KOPT-K1 (cell line): ENCODE data around the gene KCTD8.
"Not testable (repeated sequence)": the region's sequence is repeated elsewhere in the genome, so short reads cannot be mapped to it uniquely, and the experiment has no call there.

Experiments used
- H3K27ac ChIP-seq: fragments of 200-600 bp; sonication (generic); 2 replicates; pipeline ENCODE4 v1.5.1; 2016; ENCODE audit warnings: antibody characterized with exemption, mild to moderate bottlenecking, low read depth, low read length; ENCODE audit not compliant: poor library complexity, severe bottlenecking
- H3K36me3 ChIP-seq: fragments of 200-600 bp; sonication (generic); 2 replicates; pipeline ENCODE4 v1.5.1; 2017; ENCODE audit warnings: antibody characterized with exemption, mild to moderate bottlenecking, low read length, moderate library complexity; ENCODE audit not compliant: insufficient read depth
- H3K9me3 ChIP-seq: fragments of 200-600 bp; sonication (generic); 2 replicates; pipeline ENCODE4 v1.5.1; 2017; ENCODE audit warnings: antibody characterized with exemption, low read length, mild to moderate bottlenecking; ENCODE audit not compliant: insufficient read depth, poor library complexity, severe bottlenecking

The KCTD8 gene

DNA sequence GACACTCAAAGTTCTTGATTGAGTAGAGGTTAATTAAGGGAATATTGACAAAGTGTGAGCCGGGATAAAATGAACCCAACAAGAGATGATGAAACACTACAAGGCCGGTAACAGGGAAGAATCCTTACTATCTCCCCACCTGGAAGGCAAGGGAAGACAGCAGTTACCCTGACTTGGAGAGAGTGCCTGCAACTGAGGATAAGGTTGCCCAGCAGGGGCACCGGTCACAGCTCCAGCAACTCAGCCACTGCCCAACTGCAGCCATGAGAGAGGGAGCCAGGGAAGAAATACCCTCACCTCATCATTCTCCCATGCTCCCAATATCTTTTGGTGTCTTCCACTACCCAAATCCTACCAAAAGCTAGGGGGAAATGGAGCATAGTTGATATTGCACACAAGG lies 212.7 kb downstream of the KCTD8 start:
- H3K9me3 ChIP-seq: no peaks in the 10 kb centered on the region
- no peaks in the 10 kb centered on the region for H3K36me3 ChIP-seq
- H3K27ac ChIP-seq: no peak overlapping the region

DNA sequence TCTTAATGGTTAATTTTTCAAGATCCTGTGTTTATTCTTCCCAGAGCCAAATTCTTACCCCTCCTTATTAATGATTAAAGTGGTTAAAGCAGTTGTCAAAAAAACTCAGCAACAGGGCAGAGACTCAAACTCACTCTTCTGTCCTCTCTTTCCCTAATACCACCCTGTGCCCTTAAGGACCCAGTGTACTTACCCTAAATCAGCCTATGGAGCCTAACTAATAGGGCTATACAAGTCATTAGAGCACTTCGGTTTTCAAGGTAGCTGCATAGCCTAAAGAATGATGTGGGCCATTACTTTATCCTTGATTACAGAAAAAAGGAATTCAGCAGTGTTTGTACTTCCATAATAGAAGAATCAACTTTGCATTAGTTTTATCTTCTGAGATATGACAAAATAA lies 216.3 kb downstream of the KCTD8 start:
- Histone ChIP-seq H3K36me3 (no peaks in the 10 kb centered on the region), H3K9me3 (no peaks in the 10 kb centered on the region), H3K27ac (no peak overlapping the region)

DNA sequence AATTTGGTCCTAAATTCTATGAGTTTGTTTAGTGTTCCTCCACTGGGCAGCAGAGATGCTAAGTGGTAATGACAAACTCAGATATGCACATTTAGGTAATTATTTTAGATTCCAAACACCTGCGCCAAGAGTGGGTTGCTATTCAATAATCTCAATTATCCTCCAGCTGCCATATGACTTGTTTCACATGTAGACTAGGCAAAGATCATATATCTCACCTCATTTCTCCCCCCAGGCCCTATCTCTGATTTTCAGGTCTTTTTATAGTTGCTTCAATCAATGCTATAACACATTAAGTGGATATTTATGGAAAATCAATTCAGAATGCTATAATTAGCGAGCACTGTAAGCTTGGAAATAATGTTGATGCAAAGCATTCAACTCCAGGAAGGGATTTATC lies 217.6 kb downstream of the KCTD8 start:
- Histone ChIP-seq H3K27ac (no peak overlapping the region), H3K36me3 (no peaks in the 10 kb centered on the region), H3K9me3 (no peaks in the 10 kb centered on the region)

DNA sequence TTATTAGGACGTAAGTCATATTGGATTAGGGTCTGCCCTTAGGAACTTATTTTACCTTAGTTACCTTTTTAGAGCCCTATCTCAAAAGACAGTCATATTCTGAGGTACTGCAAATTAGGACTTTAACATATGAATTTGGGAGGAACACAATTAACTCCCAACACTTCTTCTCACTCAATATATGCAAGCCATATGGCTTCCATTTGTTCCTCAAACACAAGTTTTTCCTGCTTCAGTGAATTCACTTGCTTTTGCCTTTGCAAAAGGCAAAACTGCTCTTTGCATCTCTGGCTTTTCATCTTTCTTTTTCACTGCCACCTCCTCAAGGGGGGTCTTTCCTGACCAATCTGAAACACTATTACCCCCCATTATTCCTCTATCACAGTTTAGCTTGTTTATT lies 220.3 kb downstream of the KCTD8 start:
- H3K36me3 ChIP-seq: no peaks in the 10 kb centered on the region
- H3K27ac ChIP-seq: no peak overlapping the region
- H3K9me3 ChIP-seq: no peaks in the 10 kb centered on the region

DNA sequence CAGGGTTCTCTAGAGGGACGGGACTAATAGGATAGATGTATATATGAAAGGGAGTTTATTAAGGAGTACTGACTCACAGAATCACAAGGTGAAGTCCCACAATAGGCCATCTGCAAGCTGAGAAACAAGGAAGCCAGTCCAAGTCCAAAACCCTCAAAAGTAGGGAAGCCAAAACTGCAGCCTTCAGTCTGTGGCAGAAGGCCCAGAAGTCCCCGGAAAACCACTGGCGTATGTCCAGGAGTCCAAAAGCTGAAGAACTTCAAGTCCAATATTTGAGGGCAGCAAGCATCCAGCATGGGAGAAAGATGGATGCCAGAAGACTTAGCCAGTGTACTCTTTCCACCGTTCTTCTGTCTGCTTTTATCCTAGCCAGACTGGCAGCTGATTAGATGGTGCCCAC lies 227.2 kb downstream of the KCTD8 start:
- Histone ChIP-seq H3K9me3 (no peaks in the 10 kb centered on the region), H3K36me3 (no peaks in the 10 kb centered on the region), H3K27ac (no peak overlapping the region)

DNA sequence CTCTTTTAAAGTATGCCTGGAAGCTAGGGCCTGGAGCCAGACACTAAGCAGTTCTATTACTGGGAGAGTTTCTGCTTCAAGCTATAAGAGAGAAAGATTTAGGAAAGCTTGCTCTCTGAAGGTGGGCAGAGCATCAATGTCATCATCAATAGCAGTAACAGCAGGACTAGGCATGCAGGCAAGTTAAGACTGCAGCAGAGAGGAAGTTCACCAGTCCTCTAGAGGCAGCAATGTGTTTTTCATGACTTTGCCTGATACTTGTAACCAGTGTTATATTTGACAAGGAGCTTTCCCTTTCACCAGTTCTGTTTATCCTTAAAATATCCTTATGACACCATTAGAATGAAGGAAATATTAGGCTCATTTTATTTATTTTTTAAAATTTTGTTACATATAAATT lies 237.9 kb downstream of the KCTD8 start:
- no peak overlapping the region for H3K27ac ChIP-seq
- H3K36me3 ChIP-seq: no peaks in the 10 kb centered on the region
- H3K9me3 ChIP-seq: no peaks in the 10 kb centered on the region

DNA sequence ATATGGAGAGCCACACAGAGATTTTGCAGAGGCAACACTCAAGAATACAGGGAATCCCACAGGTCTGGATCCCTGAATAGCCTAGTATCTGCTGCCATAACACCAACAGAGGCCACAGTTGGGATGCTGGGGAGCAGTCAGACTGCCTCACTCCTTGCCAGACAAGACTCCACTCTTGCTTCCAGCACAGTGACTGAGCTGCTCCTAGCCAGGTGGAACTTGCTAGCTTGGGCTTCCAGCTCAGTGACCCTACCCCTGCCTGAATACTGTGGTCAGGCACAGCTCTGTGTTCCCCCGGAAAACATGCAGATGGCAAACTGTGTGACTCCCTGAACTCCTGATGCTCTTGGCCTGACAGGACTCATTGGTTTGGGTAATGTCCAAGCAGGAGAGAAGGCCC lies 251.8 kb downstream of the KCTD8 start:
- H3K9me3 ChIP-seq: no peaks in the 10 kb centered on the region
- H3K36me3 ChIP-seq: no peaks in the 10 kb centered on the region
- H3K27ac ChIP-seq: no peak overlapping the region

DNA sequence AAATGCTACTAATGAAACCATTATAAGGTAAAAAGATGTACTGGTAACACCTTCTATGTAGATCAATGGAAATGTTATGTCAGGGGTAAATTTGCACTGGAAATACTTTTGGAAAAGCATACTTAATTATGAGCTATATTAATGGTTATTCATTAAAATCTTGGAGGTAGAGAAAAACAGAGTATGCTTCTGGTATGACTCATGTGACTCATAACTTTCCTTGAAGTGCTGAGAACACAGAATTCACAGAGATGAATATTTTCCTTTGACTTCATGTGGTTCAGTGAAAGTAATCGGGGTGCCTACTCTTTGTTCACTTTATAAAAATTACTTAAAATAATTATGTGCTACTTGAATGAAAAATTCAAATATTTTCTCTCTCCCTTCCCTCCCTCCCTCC lies 254.2 kb downstream of the KCTD8 start:
- H3K9me3 ChIP-seq: no peaks in the 10 kb centered on the region
- no peaks in the 10 kb centered on the region for H3K36me3 ChIP-seq
- no peak overlapping the region for H3K27ac ChIP-seq

DNA sequence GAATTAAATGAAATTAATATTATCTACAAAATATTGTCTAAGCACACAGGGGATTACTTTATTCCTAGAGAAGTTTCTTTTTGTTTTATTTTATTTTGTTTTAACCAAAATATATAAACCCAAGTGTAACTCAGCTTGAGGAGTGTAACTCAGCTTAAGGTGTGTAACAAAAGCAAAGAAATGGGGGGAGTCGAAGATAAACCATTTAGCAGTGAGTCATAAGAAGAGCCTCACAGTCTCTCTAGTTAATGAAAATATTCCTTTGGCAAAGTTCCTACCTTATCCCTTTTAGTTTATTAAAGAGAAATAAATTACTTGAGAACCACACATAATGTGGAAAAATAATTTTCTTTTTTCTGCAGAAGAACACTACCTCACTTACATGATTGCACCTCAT lies 261.8 kb downstream of the KCTD8 start:
- Histone ChIP-seq H3K27ac (no peak overlapping the region), H3K36me3 (no peaks in the 10 kb centered on the region), H3K9me3 (no peaks in the 10 kb centered on the region)

DNA sequence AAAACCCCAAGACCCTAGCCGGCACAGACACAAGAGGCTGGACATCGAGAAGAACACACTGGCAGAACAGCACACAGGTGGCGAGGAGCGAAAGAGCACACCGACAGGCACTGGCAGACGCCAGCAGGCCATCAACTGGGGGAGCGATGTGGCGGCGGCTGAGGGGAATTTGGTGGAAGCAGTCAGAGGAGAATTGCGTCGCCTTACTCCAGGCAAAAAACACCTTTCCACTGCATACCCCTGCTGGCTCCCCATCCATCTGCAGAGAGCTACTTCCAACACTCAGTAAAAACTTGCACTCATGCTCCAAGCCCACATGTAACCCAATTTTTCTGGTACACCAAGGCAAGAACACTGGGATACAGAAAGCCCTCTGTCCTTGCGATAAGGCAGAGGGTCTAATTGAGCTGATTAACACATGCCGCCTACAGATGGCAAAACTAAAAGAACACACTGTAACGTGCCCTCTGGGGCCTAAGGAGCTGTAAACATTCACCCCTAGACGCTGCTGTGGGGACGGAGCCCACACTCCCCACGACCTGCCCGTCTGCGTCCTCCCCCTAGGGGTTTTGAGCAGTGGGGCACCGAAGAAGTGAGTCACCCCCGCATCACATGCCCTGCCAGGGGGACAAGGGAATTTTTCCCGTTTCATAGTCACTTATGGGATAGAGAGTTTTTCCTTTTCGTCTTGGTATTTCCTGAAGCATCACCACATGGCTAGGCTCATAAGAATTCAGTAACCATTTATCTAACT lies 262.3 kb downstream of the KCTD8 start:
- Histone ChIP-seq H3K36me3 (no peaks in the 10 kb centered on the region), H3K9me3 (no peaks in the 10 kb centered on the region), H3K27ac (no peak overlapping the region)

DNA sequence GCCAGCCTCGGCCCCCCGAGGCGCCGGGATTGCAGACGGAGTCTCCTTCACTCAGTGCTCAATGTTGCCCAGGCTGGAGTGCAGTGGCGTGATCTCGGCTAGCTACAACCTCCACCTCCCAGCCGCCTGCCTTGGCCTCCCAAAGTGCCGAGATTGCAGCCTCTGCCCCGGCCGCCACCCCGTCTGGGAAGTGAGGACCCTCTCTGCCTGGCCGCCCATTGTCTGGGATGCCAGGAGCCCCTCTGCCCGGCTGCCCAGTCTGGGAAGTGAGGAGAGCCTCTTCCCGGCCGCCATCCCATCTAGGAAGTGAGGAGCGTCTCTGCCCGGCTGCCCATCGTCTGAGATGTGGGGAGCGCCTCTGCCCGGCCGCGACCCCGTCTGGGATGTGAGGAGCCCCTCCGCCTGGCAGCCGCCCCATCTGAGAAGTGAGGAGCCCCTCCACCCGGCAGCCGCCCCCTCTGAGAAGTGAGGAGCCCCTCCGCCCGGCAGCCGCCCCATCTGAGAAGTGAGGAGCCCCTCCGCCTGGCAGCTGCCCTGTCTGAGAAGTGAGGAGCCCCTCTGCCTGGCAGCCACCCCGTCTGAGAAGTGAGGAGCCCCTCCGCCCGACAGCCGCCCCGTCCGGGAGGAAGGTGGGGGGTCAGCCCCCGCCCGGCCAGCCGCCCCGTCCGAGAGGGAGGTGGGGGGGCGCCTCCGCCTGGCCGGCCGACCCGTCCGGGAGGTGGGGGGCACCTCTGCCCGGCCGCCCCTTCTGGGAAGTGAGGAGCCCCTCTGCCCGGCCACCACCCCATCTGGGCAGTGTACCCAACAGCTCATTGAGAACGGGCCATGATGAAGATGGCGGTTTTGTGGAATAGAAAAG lies 266.9 kb downstream of the KCTD8 start:
- not testable (repeated sequence) for H3K9me3 ChIP-seq, H3K27ac ChIP-seq, H3K36me3 ChIP-seq

DNA sequence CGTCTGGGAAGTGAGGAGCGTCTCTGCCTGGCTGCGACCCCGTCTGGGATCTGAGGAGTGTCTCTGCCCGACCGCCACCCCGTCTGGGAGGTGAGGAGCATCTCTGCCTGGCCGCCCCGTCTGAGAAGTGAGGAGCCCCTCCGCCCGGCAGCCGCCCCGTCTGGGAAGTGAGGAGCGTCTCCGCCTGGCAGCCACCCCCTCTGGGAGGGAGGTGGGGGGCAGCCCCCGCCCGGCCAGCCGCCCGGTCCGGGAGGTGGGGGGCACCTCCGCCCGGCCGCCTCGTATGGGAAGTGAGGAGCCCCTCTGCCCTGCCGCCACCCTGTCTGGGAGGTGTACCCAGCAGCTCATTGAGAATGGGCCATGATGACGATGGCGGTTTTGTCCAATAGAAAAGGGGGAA lies 280.8 kb downstream of the KCTD8 start:
- not testable (repeated sequence) for H3K27ac ChIP-seq, H3K36me3 ChIP-seq, H3K9me3 ChIP-seq

DNA sequence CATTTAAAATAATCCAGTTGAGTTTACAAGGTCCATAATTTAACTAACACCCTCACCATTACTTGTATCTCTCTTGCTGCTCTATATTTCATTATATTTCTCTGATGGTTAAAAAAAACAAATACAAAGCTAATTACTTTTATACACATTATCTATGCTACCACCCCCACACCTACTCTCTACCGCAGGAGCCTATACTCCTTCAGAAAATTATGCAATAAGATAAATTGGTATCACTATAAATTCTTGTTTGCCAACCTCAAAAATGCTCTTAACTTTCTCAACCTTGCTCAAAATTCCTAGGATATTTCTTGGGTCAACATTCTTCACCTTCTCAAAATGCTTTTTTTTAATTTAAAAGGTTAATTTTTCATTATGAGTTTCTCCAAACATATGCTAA lies 282.7 kb downstream of the KCTD8 start:
- no peak overlapping the region for H3K27ac ChIP-seq
- no peaks in the 10 kb centered on the region for H3K9me3 ChIP-seq

DNA sequence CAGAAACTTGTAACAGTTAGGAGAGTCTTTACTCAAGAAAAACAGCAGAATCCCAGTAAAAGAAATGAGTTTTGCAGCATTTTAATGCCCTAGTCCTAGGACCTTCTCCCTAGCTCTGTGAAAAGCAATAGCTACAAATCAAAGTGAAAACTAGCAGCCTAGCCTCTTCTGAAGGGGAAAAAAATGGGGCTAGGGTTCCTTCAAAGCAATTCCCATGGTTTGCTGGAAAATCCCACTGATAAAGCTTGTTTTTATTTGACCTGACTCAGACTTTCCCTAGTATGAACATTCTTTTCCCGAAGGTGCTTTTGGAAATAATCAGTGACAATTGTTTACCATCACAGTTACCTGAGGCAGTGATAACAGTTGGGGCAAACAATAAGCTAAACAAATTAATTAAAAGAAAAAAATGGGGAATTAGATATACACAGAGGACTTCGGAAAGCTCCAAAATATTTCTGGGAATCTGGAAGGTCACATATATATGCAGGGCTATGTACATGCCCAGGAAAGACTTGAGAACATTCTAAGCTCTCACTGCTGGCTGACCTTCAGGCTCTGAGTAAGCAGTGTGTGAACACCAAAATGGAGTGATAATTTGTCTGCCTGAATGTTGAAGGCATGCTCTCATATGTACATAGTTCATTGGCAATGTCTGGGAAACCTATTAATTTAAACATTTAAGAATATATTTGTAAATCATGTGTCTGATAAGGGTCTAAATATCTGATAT lies 285.9 kb downstream of the KCTD8 start:
- no peaks in the 10 kb centered on the region for H3K9me3 ChIP-seq
- H3K36me3 ChIP-seq: no peaks in the 10 kb centered on the region
- H3K27ac ChIP-seq: no peak overlapping the region

More for the DNA sequence above, 282.7 kb downstream of the KCTD8 start:
- H3K36me3 ChIP-seq: no peaks in the 10 kb centered on the region

DNA sequence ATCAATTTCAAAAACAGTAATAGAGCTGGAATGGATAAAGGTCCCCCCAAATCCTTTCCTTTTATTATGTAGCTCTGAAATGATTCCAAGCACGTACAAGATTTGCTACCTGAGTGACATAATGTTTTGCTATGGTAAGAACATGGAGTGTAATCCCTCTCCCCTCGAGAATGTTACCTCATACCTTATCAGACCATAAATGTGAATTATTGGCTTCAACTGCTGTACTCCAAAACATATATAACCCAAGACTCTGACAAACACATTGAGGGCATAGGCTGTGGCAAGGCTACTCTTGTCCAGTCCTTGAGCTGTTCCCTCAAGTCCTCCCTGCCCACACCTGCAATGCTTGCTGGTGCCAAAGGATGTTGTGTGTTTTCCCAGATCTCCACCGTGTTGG lies 286.9 kb downstream of the KCTD8 start:
- no peaks in the 10 kb centered on the region for H3K36me3 ChIP-seq
- H3K9me3 ChIP-seq: no peaks in the 10 kb centered on the region
- no peak overlapping the region for H3K27ac ChIP-seq
